Activated T-cell treated with anti-CD3 and anti-CD28 coated beads, Interleukin-2, amount 50 U/mL, for 72 hours (primary cell): ENCODE measurements around the gene HTR2A. TPM values are rescaled to one million over a fixed set of nuclear protein-coding genes. Genes with fewer than 3 reads are reported as not detected.

Source experiments
- ATAC-seq, 2 donors: fragments of 150-1000 bp; cut with Tn5 transposase; replicated peaks in 1 of 2; 2 replicates each; pipeline ENCODE4 v1.10.0; 2021; ENCODE audit warnings: moderate library complexity in 2 of 2, mild to moderate bottlenecking in 1 of 2
- DNase-seq, 2 donors: peaks; one replicate each; pipeline ENCODE4 v3.0.0; 2021 to 2022; ENCODE audit warnings: mixed read lengths in 1 of 2
- H3K27ac Mint-ChIP-seq: one replicate; pipeline ENCODE4 v1.8.0; 2022; ENCODE audit warnings: mild to moderate bottlenecking, moderate library complexity, mixed read lengths
- H3K27me3 Mint-ChIP-seq: one replicate; pipeline ENCODE4 v1.8.0; 2022; ENCODE audit warnings: low read depth, mixed read lengths
- H3K36me3 Mint-ChIP-seq, 2 donors: one replicate each; pipeline ENCODE4 v1.8.0; 2022; ENCODE audit warnings: mixed read lengths in 2 of 2, mild to moderate bottlenecking in 1 of 2; ENCODE audit not compliant: insufficient read depth in 2 of 2
- H3K4me1 Mint-ChIP-seq: one replicate; pipeline ENCODE4 v1.8.0; 2022; ENCODE audit warnings: low read depth, mixed read lengths
- H3K4me3 Mint-ChIP-seq, 2 donors: one replicate each; pipeline ENCODE4 v1.8.0; 2022; ENCODE audit warnings: mild to moderate bottlenecking in 2 of 2, mixed read lengths in 2 of 2, moderate library complexity in 2 of 2
- H3K9me3 Mint-ChIP-seq, 2 donors: one replicate each; pipeline ENCODE4 v1.8.0; 2022; ENCODE audit warnings: mixed read lengths in 2 of 2
- total RNA-seq, 2 donors: library from RNA; stranded (reverse); gene quantifications; one replicate each; pipeline ENCODE4 v1.2.3, GENCODE V29; 2022

The HTR2A gene
- total RNA-seq, 2 donors from 2014 or later, result not detected

DNA sequence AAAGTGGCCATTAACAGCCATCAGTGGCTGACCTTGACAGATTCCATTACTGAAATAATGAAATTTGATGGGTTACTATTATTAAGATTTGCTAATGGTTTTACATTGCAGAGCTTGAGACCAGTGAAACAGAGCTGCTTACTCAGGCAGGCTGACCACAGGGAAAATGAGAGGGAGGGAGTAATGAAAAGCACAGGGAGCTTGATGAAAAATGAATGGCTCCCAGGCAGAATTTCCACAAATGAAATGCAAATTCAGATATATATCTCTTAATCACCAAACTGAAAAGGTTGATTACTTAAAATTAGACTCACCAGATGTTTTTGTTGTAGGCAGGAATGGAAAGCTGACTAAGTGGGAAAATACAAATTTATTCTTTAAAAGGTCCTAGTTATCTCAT is 36.1 kb downstream of the HTR2A start:
- H3K4me1 Mint-ChIP-seq, result no peaks in the 10 kb centered on the region
- H3K27me3 Mint-ChIP-seq, result peaks cover 12% of the 10 kb centered on the region
- H3K4me3 Mint-ChIP-seq, result no peak overlapping the region
- H3K36me3 Mint-ChIP-seq, result no peaks in the 10 kb centered on the region
- no peak overlapping the region for H3K27ac Mint-ChIP-seq
- DNase-seq, result no peak
- ATAC-seq, result no peak
- no peaks in the 10 kb centered on the region for H3K9me3 Mint-ChIP-seq

DNA sequence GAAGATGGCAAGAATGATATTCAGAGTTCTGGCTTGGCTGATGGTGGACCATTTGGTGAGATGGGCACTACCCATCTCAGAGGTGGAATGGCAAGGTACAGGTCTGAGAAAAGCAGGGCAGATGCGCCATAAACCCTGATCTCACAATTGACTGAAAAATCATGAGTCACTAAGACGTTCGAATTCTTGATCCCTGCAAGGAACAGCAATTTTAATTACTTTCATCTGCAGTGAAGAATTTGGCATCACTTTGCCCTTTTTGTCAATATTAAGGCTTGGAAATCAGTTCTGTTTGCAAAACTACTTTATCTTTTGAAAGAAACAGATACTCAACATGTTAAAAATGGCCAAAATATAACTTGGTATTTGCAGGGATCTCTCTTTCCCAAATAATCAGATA is 38.1 kb downstream of the HTR2A start:
- Mint-ChIP-seq H3K9me3 (no peaks in the 10 kb centered on the region), H3K4me3 (no peak overlapping the region), H3K27ac (no peak overlapping the region), H3K4me1 (no peaks in the 10 kb centered on the region), H3K27me3 (peaks cover 18% of the 10 kb centered on the region), H3K36me3 (no peaks in the 10 kb centered on the region)
- ATAC-seq (no peak), DNase-seq (no peak)

GRCh38 chr13:46858163-46858562 is 38.7 kb downstream of the HTR2A start:
- Mint-ChIP-seq H3K9me3 (no peaks in the 10 kb centered on the region), H3K36me3 (no peaks in the 10 kb centered on the region), H3K27me3 (peaks cover 18% of the 10 kb centered on the region), H3K4me1 (no peaks in the 10 kb centered on the region), H3K4me3 (no peak overlapping the region), H3K27ac (no peak overlapping the region)
- ATAC-seq (no peak), DNase-seq (no peak)

- H3K4me1 Mint-ChIP-seq, result no peaks in the 10 kb centered on the region
- ATAC-seq, result no peak
Measured at GRCh38 chr13:46855664-46856063, 41.2 kb downstream of the HTR2A start.

GRCh38 chr13:46855166-46855565 is 41.7 kb downstream of the HTR2A start:
- H3K9me3 Mint-ChIP-seq, result no peaks in the 10 kb centered on the region
- H3K27me3 Mint-ChIP-seq, result peaks cover 25% of the 10 kb centered on the region
- H3K27ac Mint-ChIP-seq, result no peak overlapping the region
- no peaks in the 10 kb centered on the region for H3K4me1 Mint-ChIP-seq
- H3K4me3 Mint-ChIP-seq, result no peak overlapping the region
- H3K36me3 Mint-ChIP-seq, result no peaks in the 10 kb centered on the region
- no peak for DNase-seq
- ATAC-seq, result no peak

More at GRCh38 chr13:46855664-46856063, 41.2 kb downstream of the HTR2A start:
- Mint-ChIP-seq H3K27ac (no peak overlapping the region), H3K9me3 (no peaks in the 10 kb centered on the region), H3K4me3 (no peak overlapping the region), H3K36me3 (no peaks in the 10 kb centered on the region), H3K27me3 (peaks cover 25% of the 10 kb centered on the region)
- DNase-seq, result no peak

- ATAC-seq (no peak), DNase-seq (no peak)
- Mint-ChIP-seq H3K9me3 (no peaks in the 10 kb centered on the region), H3K4me1 (no peaks in the 10 kb centered on the region), H3K27ac (no peak overlapping the region), H3K27me3 (peaks cover 13% of the 10 kb centered on the region), H3K36me3 (no peaks in the 10 kb centered on the region), H3K4me3 (no peak overlapping the region)
Measured at GRCh38 chr13:46852168-46852567, 44.7 kb downstream of the HTR2A start.

- H3K9me3 Mint-ChIP-seq, result no peaks in the 10 kb centered on the region
- H3K27me3 Mint-ChIP-seq, result peaks cover 13% of the 10 kb centered on the region
- DNase-seq, result no peak
- H3K4me1 Mint-ChIP-seq, result no peaks in the 10 kb centered on the region
- ATAC-seq, result no peak
- H3K27ac Mint-ChIP-seq, result no peak overlapping the region
- no peak overlapping the region for H3K4me3 Mint-ChIP-seq
- no peaks in the 10 kb centered on the region for H3K36me3 Mint-ChIP-seq
Measured at GRCh38 chr13:46850214-46850613, 46.6 kb downstream of the HTR2A start.

DNA sequence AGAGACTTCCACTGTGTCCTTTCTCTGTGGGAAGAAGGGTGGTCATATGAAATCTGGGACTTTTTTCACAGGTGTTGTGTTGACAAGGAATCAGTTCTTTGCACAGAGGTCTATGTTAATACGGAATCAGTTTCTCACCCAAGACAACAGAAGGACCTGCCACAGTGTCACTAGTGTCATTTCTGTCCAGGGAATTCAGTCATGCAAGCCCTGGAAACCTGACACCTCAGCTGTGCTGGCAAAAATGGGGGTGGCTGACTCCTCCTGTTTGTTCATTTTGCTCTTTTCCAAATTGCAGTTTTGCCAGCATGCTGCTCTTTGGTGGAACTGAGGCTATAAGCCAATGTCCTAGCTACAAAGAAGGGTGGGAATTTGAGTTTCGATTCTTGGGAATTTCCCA is 50.1 kb downstream of the HTR2A start:
- DNase-seq (no peak), ATAC-seq (no peak)
- H3K27me3 Mint-ChIP-seq, result peaks cover 4% of the 10 kb centered on the region
- no peak overlapping the region for H3K27ac Mint-ChIP-seq
- H3K9me3 Mint-ChIP-seq, result no peaks in the 10 kb centered on the region
- H3K4me1 Mint-ChIP-seq, result no peaks in the 10 kb centered on the region
- H3K4me3 Mint-ChIP-seq, result no peak overlapping the region
- no peaks in the 10 kb centered on the region for H3K36me3 Mint-ChIP-seq

DNA sequence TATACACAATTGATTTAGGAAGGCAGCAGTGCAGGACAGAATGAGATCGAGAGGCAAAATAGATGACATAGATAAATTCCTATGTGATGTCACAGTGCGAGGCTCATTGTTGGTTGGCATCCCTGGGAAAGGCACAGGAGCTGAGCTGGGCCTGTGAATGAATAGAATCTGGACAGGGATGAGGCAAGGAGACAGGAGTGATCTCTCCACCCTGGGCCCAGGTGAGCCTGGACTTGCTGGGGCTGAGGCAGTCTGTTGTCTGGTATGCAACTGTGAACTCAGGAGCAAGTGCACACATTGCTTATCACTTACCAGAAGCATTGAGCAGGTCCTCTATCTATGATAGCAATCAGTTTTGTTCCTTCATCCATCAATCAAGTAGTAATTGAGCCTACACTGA is 51.7 kb downstream of the HTR2A start:
- ATAC-seq (no peak), DNase-seq (no peak)
- H3K27ac Mint-ChIP-seq, result no peak overlapping the region
- H3K36me3 Mint-ChIP-seq, result no peaks in the 10 kb centered on the region
- H3K4me3 Mint-ChIP-seq, result no peak overlapping the region
- H3K27me3 Mint-ChIP-seq, result no peaks in the 10 kb centered on the region
- H3K9me3 Mint-ChIP-seq, result no peaks in the 10 kb centered on the region
- H3K4me1 Mint-ChIP-seq, result no peaks in the 10 kb centered on the region

DNA sequence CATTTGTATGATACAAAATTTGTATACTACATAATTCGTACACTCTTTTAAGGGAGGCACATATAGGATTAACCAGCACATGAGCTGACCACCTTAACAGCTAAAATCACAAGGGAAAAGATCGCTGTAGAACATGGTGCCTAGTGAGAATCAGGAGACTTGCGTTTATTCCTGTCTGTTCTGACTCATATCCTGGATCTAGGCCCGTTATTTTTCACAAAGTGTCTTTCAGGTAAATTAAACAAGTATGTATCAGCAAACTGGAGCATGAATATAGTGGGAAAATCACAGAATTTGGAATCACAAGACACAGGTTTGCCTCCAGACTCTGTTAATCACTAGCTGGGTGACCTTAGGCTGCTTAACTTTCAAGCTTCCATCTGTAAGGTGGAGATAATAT is 52.4 kb downstream of the HTR2A start:
- DNase-seq (no peak), ATAC-seq (no peak)
- no peaks in the 10 kb centered on the region for H3K4me1 Mint-ChIP-seq
- no peak overlapping the region for H3K27ac Mint-ChIP-seq
- no peaks in the 10 kb centered on the region for H3K9me3 Mint-ChIP-seq
- no peaks in the 10 kb centered on the region for H3K36me3 Mint-ChIP-seq
- H3K27me3 Mint-ChIP-seq, result no peaks in the 10 kb centered on the region
- no peak overlapping the region for H3K4me3 Mint-ChIP-seq

DNA sequence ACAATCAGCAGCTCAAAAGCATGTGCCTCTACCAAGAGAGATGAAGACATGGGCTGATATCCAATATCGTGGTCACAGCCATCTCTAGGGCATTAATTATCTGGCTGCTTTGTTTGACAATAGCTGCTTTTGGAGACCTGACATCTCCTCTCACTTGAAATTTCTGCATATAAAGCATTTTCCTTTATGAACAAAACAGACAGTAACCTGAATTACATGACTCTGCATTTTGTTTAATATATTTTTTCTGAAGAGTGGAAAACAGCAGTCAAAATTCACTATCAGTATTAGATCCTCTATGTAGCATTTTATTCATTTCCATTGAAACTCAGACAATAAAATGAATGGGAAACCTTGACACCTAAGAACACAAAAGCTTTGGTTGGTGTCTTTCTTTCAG is 57.5 kb downstream of the HTR2A start:
- no peaks in the 10 kb centered on the region for H3K4me1 Mint-ChIP-seq
- ATAC-seq (no peak), DNase-seq (no peak)
- H3K36me3 Mint-ChIP-seq, result no peaks in the 10 kb centered on the region
- no peak overlapping the region for H3K4me3 Mint-ChIP-seq
- H3K27ac Mint-ChIP-seq, result no peak overlapping the region
- no peaks in the 10 kb centered on the region for H3K27me3 Mint-ChIP-seq
- no peaks in the 10 kb centered on the region for H3K9me3 Mint-ChIP-seq

GRCh38 chr13:46834657-46835056 is 62.2 kb downstream of the HTR2A start:
- H3K36me3 Mint-ChIP-seq, result no peaks in the 10 kb centered on the region
- H3K4me3 Mint-ChIP-seq, result no peak overlapping the region
- ATAC-seq, result no peak
- H3K27ac Mint-ChIP-seq, result no peak overlapping the region
- no peaks in the 10 kb centered on the region for H3K4me1 Mint-ChIP-seq
- H3K9me3 Mint-ChIP-seq, result no peaks in the 10 kb centered on the region
- no peaks in the 10 kb centered on the region for H3K27me3 Mint-ChIP-seq
- no peak for DNase-seq

- Mint-ChIP-seq H3K27me3 (no peaks in the 10 kb centered on the region), H3K27ac (no peak overlapping the region), H3K9me3 (no peaks in the 10 kb centered on the region), H3K4me3 (no peak overlapping the region), H3K4me1 (no peaks in the 10 kb centered on the region), H3K36me3 (no peaks in the 10 kb centered on the region)
- DNase-seq, result peak; percentile 25 to 50
- no peak for ATAC-seq
Measured at GRCh38 chr13:46831588-46832194, 65.2 kb downstream of the HTR2A start.

DNA sequence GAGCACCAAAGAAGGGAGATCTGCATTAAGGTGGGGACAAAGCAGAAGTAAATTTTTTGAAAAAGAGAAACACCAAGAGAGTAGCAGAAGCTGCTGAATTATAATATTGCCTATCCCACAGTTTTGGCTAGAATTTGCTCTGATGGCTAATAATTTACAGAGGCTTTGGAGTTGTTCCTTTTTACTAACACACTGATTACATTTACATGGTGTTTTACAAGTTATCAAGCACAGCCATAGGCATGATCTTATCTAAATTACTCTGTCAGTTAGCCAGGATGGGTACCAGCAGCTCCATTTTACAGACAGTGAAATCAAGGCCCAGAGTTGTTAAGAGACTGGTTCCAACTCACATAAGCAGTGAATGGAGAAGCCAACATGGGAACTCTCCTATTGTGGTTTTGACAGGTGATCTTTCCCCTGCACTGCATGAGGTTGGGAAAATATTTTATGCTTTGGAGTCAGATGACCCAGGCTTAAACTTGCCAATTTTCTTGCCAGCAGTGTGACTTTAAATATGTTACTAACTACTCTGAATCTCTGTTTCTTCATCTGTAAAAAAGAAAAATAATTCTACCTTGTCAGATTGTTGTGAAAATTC is 66.3 kb downstream of the HTR2A start:
- ATAC-seq, result no peak
- Mint-ChIP-seq H3K36me3 (no peaks in the 10 kb centered on the region), H3K27ac (no peak overlapping the region), H3K27me3 (no peaks in the 10 kb centered on the region), H3K4me1 (no peaks in the 10 kb centered on the region), H3K9me3 (no peaks in the 10 kb centered on the region), H3K4me3 (no peak overlapping the region)
- DNase-seq, result no peak
